ENCODE measurements around the gene POLL.

The POLL gene

DNA sequence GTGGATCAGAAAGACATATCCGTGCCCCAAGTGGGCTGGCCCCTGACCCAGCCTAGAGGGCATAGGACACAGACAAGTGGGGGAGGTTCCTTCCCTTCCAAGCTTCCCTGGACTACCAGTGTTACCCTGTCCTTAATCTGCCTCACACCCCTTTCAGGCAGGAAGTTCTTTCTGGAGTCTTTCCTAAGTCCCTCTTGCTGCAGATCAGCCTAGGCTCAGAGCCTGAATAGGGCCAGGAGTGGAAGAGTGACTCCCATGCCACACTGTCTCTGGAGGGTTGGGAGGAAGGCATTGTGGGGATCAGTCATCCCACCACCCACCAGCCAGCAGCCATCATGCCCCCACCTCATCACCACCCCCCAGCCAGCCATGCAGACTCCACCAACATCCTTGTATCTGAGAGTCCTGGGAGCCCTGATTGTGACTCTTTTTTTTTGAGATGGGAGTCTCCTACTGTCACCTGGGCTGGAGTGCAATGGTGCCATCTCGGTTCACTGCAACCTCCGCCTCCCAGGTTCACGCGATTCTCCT lies 22.6 kb downstream of the POLL start:
- H3K4me3 ChIP-seq (ENCODE audit: low read length), result no peak overlapping the region
- TF ChIP-seq ZNF274 (IDR thresholded peaks at IDR 0.05; ENCODE audit: low read depth, low read length), result no peak

- no peak for TF ChIP-seq ZNF274 (IDR thresholded peaks at IDR 0.05; ENCODE audit: low read depth, low read length)
- H3K4me3 ChIP-seq (ENCODE audit: low read length), result no peak overlapping the region
These were observed 23.5 kb downstream of the POLL start for GRCh38 chr10:101564490-101564991.

- no peak overlapping the region for H3K4me3 ChIP-seq (ENCODE audit: low read length)
- no peak for TF ChIP-seq ZNF274 (IDR thresholded peaks at IDR 0.05; ENCODE audit: low read depth, low read length)
These were observed 24.5 kb downstream of the POLL start for GRCh38 chr10:101563497-101564040.

DNA sequence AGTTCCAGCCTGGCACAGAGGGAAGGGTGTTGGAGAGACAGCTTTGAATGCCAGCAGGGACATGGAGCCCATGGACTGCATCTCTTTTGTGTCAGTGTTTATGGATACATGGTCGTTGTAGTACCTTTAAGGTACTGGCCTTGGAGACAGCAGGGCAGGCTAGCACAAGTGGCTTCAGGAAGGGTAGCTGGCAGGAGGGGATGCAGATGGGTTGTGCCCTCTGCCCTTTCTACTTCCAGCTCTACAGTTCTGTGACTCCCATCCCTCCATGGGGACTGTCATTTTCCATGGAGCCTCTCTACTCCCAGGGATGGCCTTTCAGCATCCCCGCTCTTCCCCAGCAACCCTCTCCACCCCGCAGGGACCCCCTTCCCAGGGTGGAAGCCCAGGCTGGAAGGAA lies 25.1 kb downstream of the POLL start:
- no peak overlapping the region for H3K4me3 ChIP-seq (ENCODE audit: low read length)
- no peak for TF ChIP-seq ZNF274 (IDR thresholded peaks at IDR 0.05; ENCODE audit: low read depth, low read length)

DNA sequence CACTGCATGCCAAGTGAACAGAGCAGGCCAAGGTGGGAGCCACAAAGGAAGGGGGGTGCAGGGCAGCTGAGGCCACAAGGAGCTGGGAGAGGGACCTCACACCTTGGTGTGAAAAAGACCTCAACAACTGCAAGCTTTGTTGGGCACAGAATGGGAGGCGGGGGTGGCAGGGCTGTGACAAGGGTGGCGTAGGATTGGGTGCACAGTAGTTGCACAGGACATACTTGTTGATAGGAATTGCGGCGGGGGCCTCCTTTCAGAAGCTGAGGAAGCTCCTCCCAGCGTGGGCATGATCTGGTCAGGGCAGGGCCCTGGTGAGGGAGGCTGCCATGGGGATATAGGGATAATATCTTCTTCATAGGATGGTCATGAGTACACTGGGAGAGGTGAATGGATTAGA lies 25.8 kb downstream of the POLL start:
- H3K4me3 ChIP-seq (ENCODE audit: low read length), result no peak overlapping the region

GRCh38 chr10:101561068-101561915 lies 26.8 kb downstream of the POLL start:
- TF ChIP-seq ZNF274 (IDR thresholded peaks at IDR 0.05; ENCODE audit: low read depth, low read length), result no peak
- H3K4me3 ChIP-seq (ENCODE audit: low read length), result no peak overlapping the region

More for the DNA sequence above, 25.8 kb downstream of the POLL start:
- no peak for TF ChIP-seq ZNF274 (IDR thresholded peaks at IDR 0.05; ENCODE audit: low read depth, low read length)

DNA sequence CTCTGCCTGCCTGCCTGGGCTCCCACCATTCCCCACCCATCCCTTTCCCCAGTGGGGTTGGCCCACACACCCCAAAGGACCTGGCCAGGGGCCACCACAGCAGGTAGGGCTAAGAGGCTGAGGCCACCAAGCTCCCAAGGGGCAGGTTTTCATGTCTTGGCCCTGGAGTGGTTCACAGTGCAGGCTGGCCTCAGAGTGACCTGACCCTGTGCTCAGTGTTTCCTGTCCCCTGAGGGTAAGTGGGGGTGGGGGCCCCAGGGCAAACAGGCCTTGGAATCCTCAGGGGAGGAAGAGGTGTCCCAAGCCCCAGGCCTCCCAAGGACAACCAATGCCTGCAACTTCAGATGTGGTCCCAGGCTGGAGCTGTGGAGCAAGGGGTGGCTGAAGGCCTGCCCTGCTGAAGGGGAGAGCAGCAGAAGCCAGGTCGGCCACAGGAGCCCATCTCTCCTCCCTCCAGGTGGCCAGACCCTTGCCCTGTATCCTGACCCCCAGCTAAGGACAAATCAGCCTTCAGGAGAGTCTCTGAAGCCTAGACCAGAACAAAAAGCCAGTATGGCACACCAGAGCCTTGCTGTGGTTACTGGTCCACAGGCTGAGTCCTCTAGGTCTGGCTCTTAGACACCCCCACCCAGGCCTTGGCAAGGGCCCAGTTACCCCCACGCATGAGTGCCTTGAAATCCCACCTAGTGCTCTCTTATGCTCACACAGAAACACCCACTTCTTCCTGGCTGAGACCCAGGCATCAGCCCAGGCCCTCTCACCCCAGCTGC lies 27.6 kb downstream of the POLL start:
- H3K4me3 ChIP-seq (ENCODE audit: low read length), result no peak overlapping the region
- TF ChIP-seq ZNF274 (IDR thresholded peaks at IDR 0.05; ENCODE audit: low read depth, low read length), result no peak

GRCh38 chr10:101559596-101560297 lies 28.3 kb downstream of the POLL start:
- no peak for TF ChIP-seq ZNF274 (IDR thresholded peaks at IDR 0.05; ENCODE audit: low read depth, low read length)
- H3K4me3 ChIP-seq (ENCODE audit: low read length), result no peak overlapping the region

- TF ChIP-seq ZNF274 (IDR thresholded peaks at IDR 0.05; ENCODE audit: low read depth, low read length), result no peak
- no peak overlapping the region for H3K4me3 ChIP-seq (ENCODE audit: low read length)
These were observed 29.1 kb downstream of the POLL start for GRCh38 chr10:101558671-101559595.

GRCh38 chr10:101558204-101558603 lies 29.9 kb downstream of the POLL start:
- TF ChIP-seq ZNF274 (IDR thresholded peaks at IDR 0.05; ENCODE audit: low read depth, low read length), result no peak
- no peak overlapping the region for H3K4me3 ChIP-seq (ENCODE audit: low read length)

GRCh38 chr10:101557541-101557940 lies 30.5 kb downstream of the POLL start:
- no peak for TF ChIP-seq ZNF274 (IDR thresholded peaks at IDR 0.05; ENCODE audit: low read depth, low read length)
- no peak overlapping the region for H3K4me3 ChIP-seq (ENCODE audit: low read length)

GRCh38 chr10:101552442-101552841 lies 35.6 kb downstream of the POLL start:
- TF ChIP-seq ZNF274 (IDR thresholded peaks at IDR 0.05; ENCODE audit: low read depth, low read length), result no peak
- no peak overlapping the region for H3K4me3 ChIP-seq (ENCODE audit: low read length)

DNA sequence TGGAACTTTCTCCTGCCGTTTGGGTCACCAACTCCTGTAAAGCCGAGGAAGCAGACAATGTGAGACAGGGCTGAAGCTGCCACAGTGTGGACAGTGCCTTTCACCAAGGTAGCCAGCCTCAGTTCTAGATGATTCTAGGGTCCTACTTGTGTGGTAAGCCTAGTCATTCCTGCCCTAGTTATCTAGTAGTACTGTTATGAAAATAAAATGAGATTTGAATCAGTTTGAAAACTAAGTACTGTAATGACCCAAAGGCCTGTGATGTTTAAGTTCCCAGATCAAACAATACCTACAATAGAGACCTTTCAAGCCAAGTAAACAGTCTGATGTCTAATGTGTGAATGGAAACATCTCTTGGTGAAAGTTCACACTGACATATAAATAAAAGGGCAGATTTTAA lies 37.1 kb downstream of the POLL start:
- no peak for TF ChIP-seq ZNF274 (IDR thresholded peaks at IDR 0.05; ENCODE audit: low read depth, low read length)
- H3K4me3 ChIP-seq (ENCODE audit: low read length), result no peak overlapping the region

Data from GM08714 (cell line).